Measurements from ENCODE around the gene IL3RA. TPM values are rescaled to one million over a fixed set of nuclear protein-coding genes. Genes with fewer than 3 reads are reported as not detected.

Gene IL3RA
- total and polyA plus RNA-seq, 2 of the 8 experiments (the other 6 are each of a cell fraction or from before 2014, with no cell fraction given) = 0.11 TPM; not detected in 1

- no peak for TF ChIP-seq RNF2 (IDR thresholded peaks at IDR 0.05; ENCODE audit: borderline replicate concordance, low read depth, low read length, missing control alignments, poor library complexity, severe bottlenecking)
- TF ChIP-seq SIRT6 (IDR thresholded peaks at IDR 0.05; ENCODE audit: low read length) = no peak
- no peak for TF ChIP-seq HDAC6 (IDR thresholded peaks at IDR 0.05; ENCODE audit: low read depth, low read length)
- no peak for TF ChIP-seq TBP (IDR thresholded peaks at IDR 0.05; ENCODE audit: low read depth, low read length)
- no peak for TF ChIP-seq POLR2AphosphoS5 (IDR thresholded peaks at IDR 0.05; ENCODE audit: low read depth, low read length)
- peak; percentile 55; the same call in 1 of the 2 replicates for TF ChIP-seq KDM1A (IDR thresholded peaks at IDR 0.05; ENCODE audit: borderline replicate concordance, low read length)
- TF ChIP-seq SP2 (IDR thresholded peaks at IDR 0.05; ENCODE audit: low read length) = no peak
- TF ChIP-seq SP4 (IDR thresholded peaks at IDR 0.05; ENCODE audit: low read length) = no peak
- TF ChIP-seq RXRA (IDR thresholded peaks at IDR 0.05; ENCODE audit: insufficient read depth, low read depth, low read length) = no peak
- no peak; the same call in 1 of the 2 replicates for TF ChIP-seq GABPA (IDR thresholded peaks at IDR 0.05; ENCODE audit: borderline replicate concordance, insufficient read depth, low read length)
- peak; percentile 61 for TF ChIP-seq CREB1 (IDR thresholded peaks at IDR 0.05)
- no peak for TF ChIP-seq MAFK (IDR thresholded peaks at IDR 0.05; ENCODE audit: low read depth, low read length)
- TF ChIP-seq RAD21 (IDR thresholded peaks at IDR 0.05 in 1 of 2, conservative IDR thresholded peaks at IDR 0.05 in 1 of 2; ENCODE audit: low read depth in 2 of 2, low read length in 2 of 2) = peak; percentile 68 to 73
- no peak for TF ChIP-seq JUND (IDR thresholded peaks at IDR 0.05; ENCODE audit: low read length)
- no peak for TF ChIP-seq BCL11A (IDR thresholded peaks at IDR 0.05; ENCODE audit: low read depth in 2 of 2, low read length in 2 of 2)
- no peak for TF ChIP-seq EZH2 (IDR thresholded peaks at IDR 0.05; ENCODE audit: low read depth, low read length, severe bottlenecking)
- TF ChIP-seq, protein P1, sequence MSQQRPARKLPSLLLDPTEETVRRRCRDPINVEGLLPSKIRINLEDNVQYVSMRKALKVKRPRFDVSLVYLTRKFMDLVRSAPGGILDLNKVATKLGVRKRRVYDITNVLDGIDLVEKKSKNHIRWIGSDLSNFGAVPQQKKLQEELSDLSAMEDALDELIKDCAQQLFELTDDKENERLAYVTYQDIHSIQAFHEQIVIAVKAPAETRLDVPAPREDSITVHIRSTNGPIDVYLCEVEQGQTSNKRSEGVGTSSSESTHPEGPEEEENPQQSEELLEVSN (IDR thresholded peaks at IDR 0.05) = no peak
Measured at GRCh38 chrX:1323315-1323714, 13.3 kb upstream of the IL3RA start (continued).

Data from H1 (cell line).